Gastroesophageal sphincter (tissue), 4 donors: ENCODE results near the gene NAV2. TPM values are rescaled to one million over a fixed set of nuclear protein-coding genes. Genes with fewer than 3 reads are reported as not detected.
A peak's percentile ranks its signal among the peaks of the same experiment; 100 is the strongest.

ENCODE experiments used
- ATAC-seq: fragments of 150-250 bp; one replicate; pipeline ENCODE4 v1.9.1; 2016; ENCODE audit warnings: mild to moderate bottlenecking, moderate library complexity
- H3K27ac ChIP-seq, 4 donors: fragments of 200-600 bp; sonication (generic) in 3 of 4; 1 replicate in 3 of 4; 2 replicates in 1 of 4; pipeline ENCODE4 v1.5.1; 2016 to 2019
- H3K27me3 ChIP-seq: fragments of 200-600 bp; sonication (generic); one replicate; pipeline ENCODE4 v1.5.1; 2019
- H3K36me3 ChIP-seq, 2 donors: fragments of 200-600 bp; sonication (generic); one replicate each; pipeline ENCODE4 v1.5.1; 2019; ENCODE audit warnings: control low read depth in 1 of 2
- H3K4me1 ChIP-seq, 3 donors: fragments of 200-600 bp; sonication (generic); 1 replicate in 2 of 3; 2 replicates in 1 of 3; pipeline ENCODE4 v1.5.1; 2016 to 2019; ENCODE audit warnings: control low read depth in 2 of 3
- H3K4me3 ChIP-seq, 2 donors: fragments of 200-600 bp; sonication (generic); one replicate each; pipeline ENCODE4 v1.5.1; 2019; ENCODE audit warnings: mild to moderate bottlenecking in 1 of 2, moderate library complexity in 1 of 2
- H3K9me3 ChIP-seq, 3 donors: fragments of 200-600 bp; sonication (generic); one replicate each; pipeline ENCODE4 v1.5.1; 2017 to 2019; ENCODE audit warnings: control low read depth in 2 of 3
- CTCF ChIP-seq, 4 experiments: fragments of 200-600 bp in 2 of 4; fragments of 450-650 bp in 2 of 4; sonication (generic) in 1 of 4; IDR thresholded peaks; one replicate each; pipeline ENCODE4 v1.5.1; 2017 to 2019; ENCODE audit warnings: antibody characterized with exemption in 4 of 4, mild to moderate bottlenecking in 2 of 4, moderate library complexity in 2 of 4
- EP300 ChIP-seq: sonication (generic); formaldehyde crosslinking; IDR thresholded peaks from one replicate; pipeline ENCODE4 v1.6.1; 2017; ENCODE audit warnings: antibody characterized with exemption, mild to moderate bottlenecking
- POLR2A ChIP-seq, 2 donors: fragments of 450-650 bp; IDR thresholded peaks; one replicate each; pipeline ENCODE4 v1.6.1; 2017; ENCODE audit warnings: antibody characterized with exemption in 2 of 2, mild to moderate bottlenecking in 2 of 2, moderate library complexity in 1 of 2
- POLR2AphosphoS5 ChIP-seq: sonication (generic); formaldehyde crosslinking; IDR thresholded peaks from one replicate; pipeline ENCODE4 v1.6.1; 2017; ENCODE audit warnings: antibody characterized with exemption
- WGBS, 2 donors: methylation state at CpG; one replicate each; pipeline ENCODE4 v1.1.5; 2018; ENCODE audit warnings: low coverage in 1 of 2; 5-methylcytosine and 5-hydroxymethylcytosine counted together
- total RNA-seq, 4 donors: library from RNA; depleted of rRNA; stranded (reverse); fragments of >200 nt; gene quantifications; one replicate each; pipeline ENCODE4 v1.1.0, GENCODE V29; 2016

NAV2 gene
- total RNA-seq, 4 donors from 2014 or later, result 19.5 to 57.1 (median 43.4) TPM

- H3K27ac ChIP-seq, result no peak overlapping the region
- no peak for ATAC-seq
- H3K4me3 ChIP-seq, result no peak overlapping the region
- no peaks in the 10 kb centered on the region for H3K27me3 ChIP-seq
- H3K36me3 ChIP-seq, result peaks cover 0 to 14% of the 10 kb centered on the region in 2 donors
- 91 to 97% methylated on average over 5 of the region's 5 CpGs for WGBS, 2 donors
- TF ChIP-seq POLR2AphosphoS5 (peak; percentile 30), POLR2A (IDR thresholded peaks at IDR 0.05) (no peak)
- H3K4me1 ChIP-seq, result peaks cover 0 to 47% (median 5%) of the 10 kb centered on the region in 3 donors
- H3K9me3 ChIP-seq, result peaks cover 0 to 4% (median 0%) of the 10 kb centered on the region in 3 donors
Observed at GRCh38 chr11:19753451-19754106, 40.9 kb downstream of the NAV2 start.

- Histone ChIP-seq H3K9me3 (no peaks in the 10 kb centered on the region), H3K27me3 (no peaks in the 10 kb centered on the region), H3K4me3 (no peak overlapping the region), H3K4me1 (peaks cover 0 to 50% (median 5%) of the 10 kb centered on the region in 3 donors), H3K36me3 (peaks cover 0 to 7% of the 10 kb centered on the region in 2 donors), H3K27ac (peak overlapping the region; percentile 52 to 66 (median 62))
- ATAC-seq, result peak; percentile 69
- TF ChIP-seq POLR2AphosphoS5 (peak; percentile 81), POLR2A (IDR thresholded peaks at IDR 0.05) (no peak)
- 43 to 54% methylated on average over 3 to 7 of the region's 11 CpGs for WGBS, 2 donors
Observed at GRCh38 chr11:19756675-19757475, 44.2 kb downstream of the NAV2 start.

- no peaks in the 10 kb centered on the region for H3K27me3 ChIP-seq
- no peak overlapping the region for H3K27ac ChIP-seq
- no peak overlapping the region for H3K4me3 ChIP-seq
- TF ChIP-seq CTCF (IDR thresholded peaks at IDR 0.05) (no peak), POLR2AphosphoS5 (no peak), EP300 (no peak), POLR2A (IDR thresholded peaks at IDR 0.05) (no peak)
- peaks cover 5 to 61% (median 6%) of the 10 kb centered on the region in 3 donors for H3K4me1 ChIP-seq
- 87 to 95% methylated on average over 3 of the region's 3 CpGs for WGBS, 2 donors
- H3K36me3 ChIP-seq, result peaks cover 0 to 6% of the 10 kb centered on the region in 2 donors
- no peak for ATAC-seq
- H3K9me3 ChIP-seq, result no peaks in the 10 kb centered on the region
Observed at GRCh38 chr11:19759389-19759788, 46.8 kb downstream of the NAV2 start.

GRCh38 chr11:19762266-19762665 lies 49.6 kb downstream of the NAV2 start:
- no peak overlapping the region for H3K27ac ChIP-seq
- H3K4me3 ChIP-seq, result no peak overlapping the region
- H3K9me3 ChIP-seq, result no peaks in the 10 kb centered on the region
- no peaks in the 10 kb centered on the region for H3K36me3 ChIP-seq
- WGBS, 2 donors, result 82 to 100% methylated on average over 1 of the region's 1 CpG
- TF ChIP-seq POLR2AphosphoS5 (no peak), CTCF (IDR thresholded peaks at IDR 0.05) (no peak), EP300 (no peak), POLR2A (IDR thresholded peaks at IDR 0.05) (no peak)
- no peaks in the 10 kb centered on the region for H3K27me3 ChIP-seq
- ATAC-seq, result no peak
- H3K4me1 ChIP-seq, result peaks cover 0 to 69% (median 6%) of the 10 kb centered on the region in 3 donors

- H3K36me3 ChIP-seq, result no peaks in the 10 kb centered on the region
- no peak for TF ChIP-seq EP300
- TF ChIP-seq POLR2AphosphoS5, result no peak
- no peak for TF ChIP-seq CTCF (IDR thresholded peaks at IDR 0.05)
- no peak for TF ChIP-seq POLR2A (IDR thresholded peaks at IDR 0.05)
- H3K9me3 ChIP-seq, result no peaks in the 10 kb centered on the region
- no peaks in the 10 kb centered on the region for H3K27me3 ChIP-seq
- H3K27ac ChIP-seq, result peak overlapping the region in 1 of 4 donors; percentile 16
- no peak overlapping the region for H3K4me3 ChIP-seq
- no peak for ATAC-seq
- WGBS, 2 donors, result 45 to 57% methylated on average over 7 of the region's 7 CpGs
- peaks cover 0 to 70% (median 6%) of the 10 kb centered on the region in 3 donors for H3K4me1 ChIP-seq
Observed at GRCh38 chr11:19763330-19763729, 50.7 kb downstream of the NAV2 start.
